Stimulated activated CD4-positive, alpha-beta T cell treated with anti-CD3 and anti-CD28 coated beads, Interleukin-4, amount 100 ng/mL, for 24 hours (primary cell): Measurements from ENCODE around the gene COL4A2.

Experiments
- DNase-seq: peaks from one replicate; pipeline ENCODE4 v3.0.0-alpha.2; 2020

COL4A2 gene

GRCh38 chr13:110423689-110424302, 116.7 kb downstream of the COL4A2 start:
- DNase-seq: no peak

- DNase-seq: no peak
Observed at GRCh38 chr13:110424569-110425443, 117.7 kb downstream of the COL4A2 start.

- no peak for DNase-seq
Observed at GRCh38 chr13:110425444-110425780, 118.3 kb downstream of the COL4A2 start.

- DNase-seq: no peak
Observed at GRCh38 chr13:110426735-110427134, 119.7 kb downstream of the COL4A2 start.

- no peak for DNase-seq
Observed at GRCh38 chr13:110428313-110428712, 121.2 kb downstream of the COL4A2 start.

- DNase-seq: no peak
Observed at GRCh38 chr13:110430391-110431336, 123.6 kb downstream of the COL4A2 start.

- DNase-seq: no peak
Observed at GRCh38 chr13:110431425-110432294, 124.6 kb downstream of the COL4A2 start.

- no peak for DNase-seq
Observed at GRCh38 chr13:110432522-110432921, 125.4 kb downstream of the COL4A2 start.

GRCh38 chr13:110433014-110433413, 125.9 kb downstream of the COL4A2 start:
- DNase-seq: no peak

- DNase-seq: no peak
Observed at GRCh38 chr13:110434629-110435028, 127.5 kb downstream of the COL4A2 start.

- no peak for DNase-seq
Observed at GRCh38 chr13:110435331-110435730, 128.2 kb downstream of the COL4A2 start.

GRCh38 chr13:110436276-110436675, 129.2 kb downstream of the COL4A2 start:
- DNase-seq: no peak

- no peak for DNase-seq
Observed at GRCh38 chr13:110436786-110437370, 129.8 kb downstream of the COL4A2 start.

- no peak for DNase-seq
Observed at GRCh38 chr13:110438211-110438610, 131.1 kb downstream of the COL4A2 start.

GRCh38 chr13:110438776-110439175, 131.7 kb downstream of the COL4A2 start:
- DNase-seq: no peak

GRCh38 chr13:110440946-110441731, 134.1 kb downstream of the COL4A2 start:
- no peak for DNase-seq

GRCh38 chr13:110442930-110443621, 136.0 kb downstream of the COL4A2 start:
- DNase-seq: no peak

- no peak for DNase-seq
Observed at GRCh38 chr13:110443622-110444225, 136.6 kb downstream of the COL4A2 start.

GRCh38 chr13:110444226-110444653, 137.2 kb downstream of the COL4A2 start:
- DNase-seq: no peak

GRCh38 chr13:110445183-110445582, 138.1 kb downstream of the COL4A2 start:
- DNase-seq: no peak
